Epithelial cell of esophagus (primary cell): Measurements from ENCODE around the gene NUTM2G.
"Not testable (repeated sequence)": the region's sequence is repeated elsewhere in the genome, so short reads cannot be mapped to it uniquely, and the experiment has no call there.

Experiments used
- DNase-seq: peaks from one replicate; pipeline ENCODE4 v3.0.0; 2010; ENCODE audit warnings: low read depth
- H3K4me3 ChIP-seq: 2 replicates; pipeline ENCODE4 v1.5.1; 2011; ENCODE audit warnings: mild to moderate bottlenecking, low read length, control low read depth
- TF ChIP-seq, protein P1 (sequence below): IDR thresholded peaks from 2 replicates; pipeline ENCODE4 v1.5.1; 2011; ENCODE audit warnings: low read depth, mild to moderate bottlenecking, low read length, control low read depth, inconsistent platforms; ENCODE audit not compliant: insufficient read depth; ENCODE audit errors: missing control alignments

NUTM2G gene

DNA sequence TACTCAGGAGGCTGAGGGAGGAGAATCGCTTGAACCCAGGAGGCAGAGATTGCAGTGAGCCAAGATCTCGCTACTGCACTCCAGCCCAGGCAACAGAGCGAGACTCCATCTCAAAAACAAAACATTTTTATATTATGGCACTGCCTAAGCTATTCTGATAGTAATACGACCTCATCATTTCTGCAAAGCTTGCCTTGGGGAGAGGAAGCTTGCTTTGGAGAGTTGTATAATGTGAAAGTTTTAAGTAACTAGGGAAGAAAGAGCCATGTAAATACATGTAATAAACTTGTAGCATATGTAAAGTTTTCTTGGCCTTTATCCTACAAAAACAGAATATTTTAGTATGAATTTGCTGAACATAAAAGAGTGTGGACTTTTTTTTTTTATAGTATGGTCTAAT lies 7.8 kb upstream of the NUTM2G start:
- not testable (repeated sequence) for DNase-seq, H3K4me3 ChIP-seq

GRCh38 chr9:96925587-96925986 lies 3.1 kb upstream of the NUTM2G start:
- not testable (repeated sequence) for DNase-seq, H3K4me3 ChIP-seq

DNA sequence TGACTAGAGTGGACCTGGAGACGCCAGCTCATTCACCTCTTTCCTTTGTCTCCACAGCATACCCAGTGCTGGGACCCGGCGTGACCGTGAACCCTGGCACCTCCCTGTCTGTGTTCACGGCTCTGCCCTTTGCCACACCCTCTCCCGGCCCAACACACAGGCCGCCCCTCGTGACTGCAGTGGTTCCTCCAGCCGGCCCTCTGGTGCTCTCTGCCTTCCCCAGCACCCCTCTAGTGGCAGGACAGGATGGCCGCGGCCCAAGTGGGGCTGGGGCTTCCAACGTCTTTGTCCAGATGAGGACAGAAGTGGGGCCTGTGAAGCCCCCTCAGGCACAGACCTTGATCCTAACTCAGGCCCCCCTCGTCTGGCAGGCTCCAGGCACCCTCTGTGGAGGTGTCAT lies 3.0 kb downstream of the NUTM2G start:
- DNase-seq, H3K4me3 ChIP-seq: not testable (repeated sequence)

- DNase-seq, H3K4me3 ChIP-seq: not testable (repeated sequence)
Observed at GRCh38 chr9:96934097-96934496, 5.5 kb downstream of the NUTM2G start.

DNA sequence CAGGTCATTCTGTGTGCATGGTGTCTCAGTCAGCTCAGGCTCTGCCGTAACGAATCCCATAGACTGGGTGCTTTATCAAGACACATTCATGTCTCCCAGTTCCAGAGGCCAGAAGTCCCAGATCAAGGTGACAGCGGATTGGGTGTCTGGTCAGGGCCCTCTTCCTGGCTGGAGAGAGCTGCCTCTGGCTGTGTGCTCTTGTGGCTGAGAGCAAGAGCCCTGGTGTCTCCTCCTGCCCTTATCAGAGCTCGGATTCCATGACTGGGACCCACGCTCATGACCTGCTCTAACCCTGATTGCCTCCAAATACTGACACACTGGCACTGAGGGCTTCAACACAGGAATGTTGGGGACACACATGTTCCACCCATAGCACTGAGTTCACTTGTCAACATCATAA lies 6.1 kb downstream of the NUTM2G start:
- H3K4me3 ChIP-seq, DNase-seq: not testable (repeated sequence)

DNA sequence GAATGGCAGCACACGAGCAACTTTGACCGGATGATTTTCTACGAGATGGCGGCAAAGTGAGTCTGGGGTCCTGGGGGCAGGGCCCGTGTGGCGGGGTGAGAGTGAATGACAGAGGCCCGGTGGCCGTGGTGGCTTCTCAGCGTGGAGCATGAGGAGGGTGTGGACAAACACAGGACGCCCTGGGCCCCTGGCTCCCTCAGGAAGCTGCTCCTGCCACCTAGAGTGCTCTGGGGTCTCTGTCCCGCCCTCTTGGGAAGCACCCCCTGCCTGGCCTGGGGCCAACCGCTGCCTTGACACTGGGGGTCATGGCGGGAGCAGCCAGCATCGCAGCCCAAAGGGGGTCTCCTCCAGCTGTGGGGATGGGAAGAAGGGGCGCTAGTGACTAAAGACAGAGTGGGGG lies 6.8 kb downstream of the NUTM2G start:
- DNase-seq = not testable (repeated sequence)

DNA sequence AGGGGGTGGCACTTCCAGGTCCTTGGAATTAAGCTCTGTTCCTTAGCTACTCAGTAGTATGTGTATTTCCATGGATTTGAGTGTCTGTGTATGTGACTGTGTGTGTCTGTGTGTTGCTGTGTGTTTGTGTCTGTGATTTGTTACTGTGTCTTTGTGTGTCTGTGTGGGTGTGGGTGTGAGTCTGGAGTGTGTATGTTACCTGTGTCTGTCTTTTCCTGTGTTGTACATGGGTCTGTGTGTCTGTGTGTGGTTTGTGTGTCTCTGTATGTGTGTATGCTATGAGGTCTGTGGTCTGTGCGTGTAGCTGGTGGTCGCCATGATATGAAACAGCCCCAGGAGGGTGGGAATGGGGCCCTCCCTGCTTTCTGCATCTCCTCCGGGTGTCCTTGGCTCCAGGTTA lies 8.8 kb downstream of the NUTM2G start:
- H3K4me3 ChIP-seq, DNase-seq: not testable (repeated sequence)

More for the DNA sequence above, 6.8 kb downstream of the NUTM2G start:
- H3K4me3 ChIP-seq = not testable (repeated sequence)

DNA sequence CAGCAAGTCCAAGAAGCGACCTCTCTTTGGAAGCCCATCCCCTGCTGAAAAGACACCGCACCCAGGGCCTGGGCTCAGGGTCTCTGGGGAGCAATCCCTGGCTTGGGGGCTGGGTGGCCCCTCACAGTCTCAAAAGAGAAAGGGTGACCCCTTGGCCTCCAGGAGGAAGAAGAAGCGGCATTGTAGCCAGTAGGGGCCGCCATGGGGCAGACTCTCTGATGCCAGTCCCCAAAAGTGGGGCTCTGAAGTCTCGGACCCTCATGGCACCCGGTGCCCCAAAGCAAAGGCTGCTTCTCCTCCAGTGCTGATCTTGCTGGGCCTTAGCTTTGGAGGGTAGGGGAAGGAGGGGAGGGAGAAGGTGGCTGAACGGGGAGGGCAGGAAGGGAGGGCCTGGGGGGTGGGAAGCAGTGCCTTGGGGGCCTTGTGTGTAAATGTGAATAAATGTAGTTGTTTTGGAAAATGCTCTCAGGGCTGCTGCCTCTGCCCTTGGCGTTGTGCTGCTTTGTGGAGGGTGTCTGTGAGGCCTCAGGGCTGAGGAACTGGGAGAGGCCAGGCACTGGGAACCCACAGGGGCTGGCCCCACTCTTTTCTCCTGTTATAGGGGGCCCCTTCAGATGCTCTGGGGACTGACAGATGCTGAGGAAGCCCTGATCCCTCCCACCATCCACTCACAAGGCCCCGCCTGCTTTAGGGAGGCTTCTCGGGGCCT lies 10.5 kb downstream of the NUTM2G start:
- H3K4me3 ChIP-seq, DNase-seq: not testable (repeated sequence)

- DNase-seq, H3K4me3 ChIP-seq: not testable (repeated sequence)
Observed at GRCh38 chr9:96940982-96941381, 12.3 kb downstream of the NUTM2G start.

GRCh38 chr9:96941628-96942027 lies 13.0 kb downstream of the NUTM2G start:
- H3K4me3 ChIP-seq, DNase-seq: not testable (repeated sequence)

DNA sequence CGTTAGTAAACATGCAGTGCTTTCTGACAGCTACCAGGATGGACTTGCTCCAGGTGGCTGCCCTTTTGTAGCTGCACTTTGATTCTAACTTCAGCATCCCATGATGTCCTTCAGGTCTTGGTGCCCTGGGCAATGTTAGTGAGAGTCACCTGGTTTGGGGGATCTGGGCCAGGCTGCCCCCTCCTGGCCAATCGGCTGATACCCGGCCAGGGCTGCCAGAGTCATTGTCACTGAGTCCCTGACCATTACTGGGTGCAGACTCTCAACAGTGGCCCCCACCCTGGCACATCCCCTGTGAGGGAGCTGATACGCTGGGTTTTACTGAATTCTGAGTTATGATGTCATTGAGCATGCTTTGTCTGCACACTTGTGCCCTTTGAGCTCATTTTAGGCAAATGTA lies 13.5 kb downstream of the NUTM2G start:
- not testable (repeated sequence) for DNase-seq, H3K4me3 ChIP-seq

GRCh38 chr9:96949346-96949745 lies 20.7 kb downstream of the NUTM2G start:
- not testable (repeated sequence) for H3K4me3 ChIP-seq, DNase-seq

DNA sequence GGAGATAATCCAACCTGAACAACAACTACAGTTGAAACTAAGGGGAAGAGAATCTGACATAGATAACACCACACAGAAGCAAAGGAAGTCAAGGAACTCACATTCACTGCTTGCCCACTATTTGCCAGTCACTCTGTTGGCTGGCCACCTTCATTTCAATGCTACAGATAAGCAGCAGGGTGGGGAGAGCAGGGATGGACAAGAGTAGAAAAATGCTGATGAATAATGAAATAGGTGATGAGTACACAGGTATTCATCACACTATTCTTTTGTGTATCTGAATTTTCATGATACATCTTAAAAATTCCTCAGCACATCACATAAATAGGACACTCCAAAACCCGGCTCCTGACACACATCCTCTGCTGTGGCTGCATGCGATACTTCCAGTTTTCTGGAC lies 21.9 kb downstream of the NUTM2G start:
- not testable (repeated sequence) for DNase-seq

DNA sequence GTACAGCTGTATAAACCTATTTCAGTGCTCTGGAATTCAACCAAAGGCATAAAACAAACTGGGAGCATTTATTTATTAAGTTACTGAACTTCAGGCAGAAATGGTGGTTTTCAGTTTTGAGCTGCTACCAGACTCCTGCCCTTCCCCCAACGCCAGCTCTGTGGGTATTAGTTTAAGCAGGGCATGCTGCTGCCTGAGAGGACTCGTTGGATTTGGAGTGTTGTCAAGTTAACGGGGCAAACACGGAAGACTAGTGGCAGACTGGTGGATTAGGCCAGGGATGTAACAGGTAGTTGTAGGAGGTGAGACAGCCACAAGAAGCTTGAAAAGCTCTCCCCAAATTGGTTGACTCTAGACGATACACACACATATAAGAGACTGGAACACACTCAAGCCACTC lies 38.9 kb downstream of the NUTM2G start:
- TF ChIP-seq, protein P1, sequence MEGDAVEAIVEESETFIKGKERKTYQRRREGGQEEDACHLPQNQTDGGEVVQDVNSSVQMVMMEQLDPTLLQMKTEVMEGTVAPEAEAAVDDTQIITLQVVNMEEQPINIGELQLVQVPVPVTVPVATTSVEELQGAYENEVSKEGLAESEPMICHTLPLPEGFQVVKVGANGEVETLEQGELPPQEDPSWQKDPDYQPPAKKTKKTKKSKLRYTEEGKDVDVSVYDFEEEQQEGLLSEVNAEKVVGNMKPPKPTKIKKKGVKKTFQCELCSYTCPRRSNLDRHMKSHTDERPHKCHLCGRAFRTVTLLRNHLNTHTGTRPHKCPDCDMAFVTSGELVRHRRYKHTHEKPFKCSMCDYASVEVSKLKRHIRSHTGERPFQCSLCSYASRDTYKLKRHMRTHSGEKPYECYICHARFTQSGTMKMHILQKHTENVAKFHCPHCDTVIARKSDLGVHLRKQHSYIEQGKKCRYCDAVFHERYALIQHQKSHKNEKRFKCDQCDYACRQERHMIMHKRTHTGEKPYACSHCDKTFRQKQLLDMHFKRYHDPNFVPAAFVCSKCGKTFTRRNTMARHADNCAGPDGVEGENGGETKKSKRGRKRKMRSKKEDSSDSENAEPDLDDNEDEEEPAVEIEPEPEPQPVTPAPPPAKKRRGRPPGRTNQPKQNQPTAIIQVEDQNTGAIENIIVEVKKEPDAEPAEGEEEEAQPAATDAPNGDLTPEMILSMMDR = peak; percentile 36
- H3K4me3 ChIP-seq = not testable (repeated sequence)
- DNase-seq = peak; percentile 85

More for the DNA sequence above, 21.9 kb downstream of the NUTM2G start:
- H3K4me3 ChIP-seq = not testable (repeated sequence)

DNA sequence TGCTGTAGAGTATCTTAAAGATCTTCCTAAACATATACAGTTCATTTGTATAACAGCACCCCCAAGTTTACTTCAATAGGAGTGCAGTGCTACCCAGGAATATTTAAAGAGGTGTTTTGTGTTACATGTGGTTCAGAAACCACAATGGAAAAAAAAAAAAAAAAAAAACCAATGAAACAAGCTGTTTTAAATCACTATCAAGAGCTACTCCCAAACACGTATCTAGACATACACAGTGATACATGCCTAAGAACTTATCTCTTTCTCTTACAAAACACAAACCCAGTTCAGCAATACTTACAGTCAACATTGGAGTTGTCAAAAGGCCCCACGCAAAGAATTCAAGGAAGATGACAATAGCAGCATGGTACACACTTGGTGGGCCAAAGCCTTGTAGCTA lies 43.9 kb downstream of the NUTM2G start:
- DNase-seq, H3K4me3 ChIP-seq: not testable (repeated sequence)

DNA sequence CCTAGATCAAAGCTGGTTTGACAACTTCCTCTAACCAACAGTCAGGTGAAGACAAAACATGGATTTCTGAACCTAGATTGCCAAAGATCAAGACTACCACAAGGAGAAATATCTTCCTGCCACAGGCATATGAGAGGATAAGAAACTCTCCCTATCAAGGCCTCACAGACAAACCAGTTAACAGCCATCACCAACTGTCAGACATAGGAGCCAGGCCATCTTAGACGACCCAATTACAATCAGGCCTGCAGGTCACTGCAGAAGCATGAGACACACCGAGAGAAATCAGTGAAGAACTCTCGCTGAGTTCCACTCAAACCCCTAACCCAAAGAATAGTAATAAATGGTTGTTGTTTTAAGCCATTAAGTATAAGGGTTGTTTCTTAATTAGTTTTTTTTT lies 45.4 kb downstream of the NUTM2G start:
- not testable (repeated sequence) for H3K4me3 ChIP-seq, DNase-seq

DNA sequence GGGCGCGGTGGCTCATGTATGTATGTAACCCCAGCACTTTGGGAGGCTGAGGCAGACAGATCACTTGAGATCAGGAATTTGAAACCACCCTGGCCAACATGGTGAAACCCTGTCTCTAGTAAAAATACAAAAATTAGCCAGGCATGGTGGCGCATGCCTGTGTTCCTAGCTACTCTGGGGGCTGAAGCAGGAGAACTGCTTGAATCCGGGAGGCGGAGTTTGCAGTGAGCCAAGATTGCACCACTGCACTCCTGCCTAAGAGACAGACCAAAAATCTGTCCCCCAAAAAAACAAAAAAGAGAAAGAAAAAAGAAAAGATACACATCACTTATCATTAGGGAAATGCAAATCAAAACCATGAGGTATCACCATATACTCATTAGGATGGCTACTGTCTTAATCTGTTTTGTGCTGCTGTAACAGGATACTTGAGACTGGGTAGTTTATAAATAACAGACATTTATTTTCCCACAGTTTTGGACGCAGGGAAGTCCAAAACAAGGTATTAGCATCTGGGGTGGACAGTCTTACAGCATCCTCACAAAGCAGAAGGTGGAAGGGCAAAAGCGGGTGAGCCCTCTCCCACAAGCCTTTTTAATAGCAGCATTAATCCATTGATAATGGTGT lies 55.0 kb downstream of the NUTM2G start:
- not testable (repeated sequence) for H3K4me3 ChIP-seq, DNase-seq

DNA sequence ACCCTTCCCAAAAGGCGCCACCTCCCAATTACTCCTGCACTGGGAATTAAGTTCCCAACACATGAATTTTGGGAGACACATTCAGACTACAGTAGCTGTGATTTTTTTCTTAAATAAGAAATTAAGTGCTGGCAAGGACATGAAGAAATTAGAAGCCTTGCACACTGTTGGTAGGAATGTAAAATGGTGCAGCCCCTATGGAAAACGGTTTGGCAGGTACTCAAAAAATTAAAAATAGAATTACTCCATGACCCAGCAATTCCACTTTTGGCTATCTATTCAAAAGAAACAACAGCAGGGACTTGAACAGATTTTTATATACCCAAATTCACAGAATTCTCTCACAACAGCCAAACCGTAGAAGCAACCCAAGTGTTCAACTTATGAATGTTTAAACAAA lies 55.5 kb downstream of the NUTM2G start:
- not testable (repeated sequence) for DNase-seq, H3K4me3 ChIP-seq

DNA sequence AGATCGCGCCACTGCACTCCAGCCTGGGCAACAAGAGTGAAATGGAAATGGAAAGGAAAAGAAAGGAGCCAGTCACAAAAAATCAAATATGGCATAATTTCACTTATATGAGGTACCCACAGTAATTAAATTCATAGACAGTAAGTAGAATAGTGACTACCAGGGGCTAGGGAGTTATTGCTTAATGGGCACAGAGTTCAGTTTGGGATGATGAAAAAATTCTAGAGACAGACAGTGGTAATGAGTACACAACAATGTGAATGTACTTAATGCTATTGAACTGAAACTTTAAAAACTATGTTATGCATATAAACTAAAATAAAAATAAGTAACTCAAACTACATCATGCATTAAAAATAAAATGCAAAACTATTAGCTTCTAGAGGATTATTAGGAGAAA lies 56.2 kb downstream of the NUTM2G start:
- H3K4me3 ChIP-seq, DNase-seq: not testable (repeated sequence)
